Neural progenitor cell (in vitro differentiated cells): ENCODE measurements around the gene TTC31. TPM values are rescaled to one million over a fixed set of nuclear protein-coding genes. Genes with fewer than 3 reads are reported as not detected.
"Not testable (repeated sequence)": the region's sequence is repeated elsewhere in the genome, so short reads cannot be mapped to it uniquely, and the experiment has no call there.

ENCODE experiments used
- DNase-seq: peaks from one replicate; pipeline ENCODE4 v3.0.0-alpha.2; 2016; ENCODE audit warnings: low spot score
- H2AFZ ChIP-seq: fragments of 200-600 bp; sonication (generic); replicated peaks from 2 replicates; pipeline ENCODE4 v1.6.1; 2016; ENCODE audit warnings: antibody characterized with exemption
- H3F3A ChIP-seq: fragments of 200-600 bp; sonication (generic); 2 replicates; pipeline ENCODE4 v1.6.1; 2016; ENCODE audit warnings: antibody characterized with exemption, low read depth
- H3K27ac ChIP-seq: fragments of 200-600 bp; sonication (generic); 2 replicates; pipeline ENCODE4 v1.5.1; 2016; ENCODE audit warnings: mild to moderate bottlenecking
- H3K27me3 ChIP-seq: fragments of 200-600 bp; sonication (generic); 2 replicates; pipeline ENCODE4 v1.6.1; 2016; ENCODE audit warnings: mild to moderate bottlenecking, moderate library complexity
- H3K36me3 ChIP-seq: fragments of 200-600 bp; sonication (generic); 2 replicates; pipeline ENCODE4 v1.5.1; 2016
- H3K4me1 ChIP-seq: fragments of 200-600 bp; sonication (generic); 2 replicates; pipeline ENCODE4 v1.6.1; 2016; ENCODE audit warnings: mixed run types
- H3K4me2 ChIP-seq: fragments of 200-600 bp; sonication (generic); 2 replicates; pipeline ENCODE4 v1.6.1; 2016
- H3K4me3 ChIP-seq: fragments of 200-600 bp; sonication (generic); 2 replicates; pipeline ENCODE4 v1.5.1; 2016
- H3K79me2 ChIP-seq: fragments of 200-600 bp; sonication (generic); 2 replicates; pipeline ENCODE4 v1.6.1; 2016; ENCODE audit warnings: low read depth
- H3K9ac ChIP-seq: fragments of 200-600 bp; sonication (generic); 2 replicates; pipeline ENCODE4 v1.6.1; 2016
- H3K9me3 ChIP-seq: fragments of 200-600 bp; sonication (generic); 2 replicates; pipeline ENCODE4 v1.5.1; 2016; ENCODE audit warnings: low read depth
- H4K20me1 ChIP-seq: fragments of 200-600 bp; sonication (generic); 2 replicates; pipeline ENCODE4 v1.6.1; 2016; ENCODE audit warnings: low read depth
- H3K27ac Mint-ChIP-seq: 3 replicates; pipeline ENCODE4 v1.8.0; 2021; ENCODE audit warnings: mixed read lengths
- H3K27me3 Mint-ChIP-seq: 2 replicates; pipeline ENCODE4 v1.8.0; 2022; ENCODE audit warnings: low read depth, mild to moderate bottlenecking, inconsistent platforms, moderate library complexity, mixed read lengths; ENCODE audit not compliant: insufficient read depth
- H3K36me3 Mint-ChIP-seq: 3 replicates; pipeline ENCODE4 v1.8.0; 2021; ENCODE audit warnings: mixed read lengths
- H3K4me1 Mint-ChIP-seq: 3 replicates; pipeline ENCODE4 v1.8.0; 2021; ENCODE audit warnings: mixed read lengths
- H3K4me3 Mint-ChIP-seq: 3 replicates; pipeline ENCODE4 v1.8.0; 2021; ENCODE audit warnings: mild to moderate bottlenecking, moderate library complexity, mixed read lengths
- H3K9me3 Mint-ChIP-seq: 3 replicates; pipeline ENCODE4 v1.8.0; 2020; ENCODE audit warnings: mixed read lengths
- CTCF ChIP-seq: fragments of 200-600 bp; sonication (generic); IDR thresholded peaks from 2 replicates; pipeline ENCODE4 v1.5.1; 2017; ENCODE audit warnings: antibody characterized with exemption, mild to moderate bottlenecking
- EZH2 ChIP-seq: fragments of 200-600 bp; sonication (generic); IDR thresholded peaks from 2 replicates; pipeline ENCODE4 v1.6.1; 2017; ENCODE audit warnings: antibody characterized with exemption, mild to moderate bottlenecking, moderate library complexity
- EZH2phosphoT487 ChIP-seq: fragments of 200-600 bp; sonication (generic); IDR thresholded peaks from 2 replicates; pipeline ENCODE4 v1.6.1; 2017; ENCODE audit warnings: antibody characterized with exemption
- total RNA-seq: library from RNA; depleted of rRNA; stranded (reverse); fragments of >200 nt; gene quantifications from 2 replicates; pipeline ENCODE4 v1.2.3, GENCODE V29; 2015; ENCODE audit warnings: low replicate concordance

Gene TTC31
- total RNA-seq, 1 donor from 2014 or later: 22.6 TPM

- Histone ChIP-seq H4K20me1 (no peaks in the 10 kb centered on the region), H2AFZ (no peak overlapping the region), H3K9me3 (no peaks in the 10 kb centered on the region), H3F3A (peaks cover 31% of the 10 kb centered on the region), H3K27ac (no peak overlapping the region), H3K79me2 (peaks cover 28% of the 10 kb centered on the region), H3K36me3 (no peaks in the 10 kb centered on the region), H3K4me2 (no peak overlapping the region), H3K9ac (no peak overlapping the region), H3K4me1 (peaks cover 9% of the 10 kb centered on the region), H3K27me3 (no peaks in the 10 kb centered on the region), H3K4me3 (no peak overlapping the region)
- H3K4me3 Mint-ChIP-seq: peak overlapping the region; percentile 80
- peaks cover 23% of the 10 kb centered on the region for H3K4me1 Mint-ChIP-seq
- H3K36me3 Mint-ChIP-seq: peaks cover 12% of the 10 kb centered on the region
- no peak for DNase-seq
- no peak overlapping the region for H3K27ac Mint-ChIP-seq
- no peaks in the 10 kb centered on the region for H3K9me3 Mint-ChIP-seq
- no peak for TF ChIP-seq CTCF
- TF ChIP-seq EZH2: no peak
- TF ChIP-seq EZH2phosphoT487: no peak
- H3K27me3 Mint-ChIP-seq: peaks cover 15% of the 10 kb centered on the region
These were observed 20.7 kb upstream of the TTC31 start for GRCh38 chr2:74462054-74462785.

DNA sequence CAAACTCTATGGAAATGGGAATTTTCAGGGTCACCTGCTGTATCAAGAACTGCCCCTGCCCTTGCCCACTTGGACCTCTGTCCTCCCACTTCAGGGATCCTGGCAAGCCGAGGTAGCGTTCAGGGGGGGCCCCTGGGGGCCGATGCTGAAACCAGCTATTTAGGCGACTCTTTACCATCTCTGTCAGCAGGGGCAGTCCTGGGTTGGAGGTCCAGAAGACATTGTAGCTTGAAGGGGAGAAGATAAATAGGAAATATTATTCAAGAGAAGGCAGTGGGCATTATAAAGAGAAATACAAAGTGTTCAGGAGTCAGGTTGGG, 20.1 kb upstream of the TTC31 start:
- H3K27me3 Mint-ChIP-seq: peaks cover 15% of the 10 kb centered on the region
- peaks cover 12% of the 10 kb centered on the region for H3K36me3 Mint-ChIP-seq
- H3K79me2 ChIP-seq: peaks cover 28% of the 10 kb centered on the region
- no peaks in the 10 kb centered on the region for H3K27me3 ChIP-seq
- no peaks in the 10 kb centered on the region for H3K36me3 ChIP-seq
- no peak for DNase-seq
- H3K9ac ChIP-seq: no peak overlapping the region
- H3K4me2 ChIP-seq: no peak overlapping the region
- H3K9me3 Mint-ChIP-seq: no peaks in the 10 kb centered on the region
- no peak overlapping the region for H2AFZ ChIP-seq
- no peak overlapping the region for H3K27ac Mint-ChIP-seq
- H3K4me1 Mint-ChIP-seq: peaks cover 22% of the 10 kb centered on the region
- peaks cover 30% of the 10 kb centered on the region for H3F3A ChIP-seq
- H4K20me1 ChIP-seq: no peaks in the 10 kb centered on the region
- H3K27ac ChIP-seq: no peak overlapping the region
- H3K4me1 ChIP-seq: peaks cover 9% of the 10 kb centered on the region
- TF ChIP-seq EZH2 (no peak), EZH2phosphoT487 (no peak), CTCF (no peak)
- no peaks in the 10 kb centered on the region for H3K9me3 ChIP-seq
- peak overlapping the region; percentile 80 for H3K4me3 Mint-ChIP-seq
- no peak overlapping the region for H3K4me3 ChIP-seq

DNA sequence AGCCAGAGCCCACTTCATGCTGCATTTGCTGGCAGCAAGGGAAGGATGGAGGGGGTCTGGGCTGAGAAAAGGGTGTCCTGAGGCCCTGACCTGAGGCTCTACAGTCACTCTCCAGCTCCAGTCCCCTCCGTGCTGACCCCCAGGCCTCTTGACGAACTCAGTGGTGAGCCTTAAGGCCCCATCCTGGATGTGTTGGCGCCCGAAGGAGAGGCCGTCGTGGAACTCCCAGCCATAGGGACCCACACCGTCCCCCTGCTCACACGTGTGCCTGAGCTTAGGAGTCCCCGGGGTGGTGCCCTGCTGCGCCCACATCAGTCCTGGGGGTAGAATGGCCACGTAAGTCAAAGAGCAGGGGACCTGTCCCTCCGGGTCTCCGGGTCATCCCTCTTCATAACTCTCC, 18.5 kb upstream of the TTC31 start:
- Histone ChIP-seq H3K36me3 (no peaks in the 10 kb centered on the region), H3K4me2 (peak overlapping the region; percentile 90), H4K20me1 (no peaks in the 10 kb centered on the region), H3K9me3 (no peaks in the 10 kb centered on the region), H3K4me3 (peak overlapping the region; percentile 89), H3K27ac (no peak overlapping the region), H3K9ac (peak overlapping the region; percentile 68), H3K27me3 (no peaks in the 10 kb centered on the region), H3K4me1 (peaks cover 7% of the 10 kb centered on the region), H2AFZ (no peak overlapping the region), H3F3A (peaks cover 28% of the 10 kb centered on the region), H3K79me2 (peaks cover 19% of the 10 kb centered on the region)
- TF ChIP-seq EZH2phosphoT487 (no peak), EZH2 (no peak), CTCF (no peak)
- H3K27ac Mint-ChIP-seq: no peak overlapping the region
- peaks cover 12% of the 10 kb centered on the region for H3K36me3 Mint-ChIP-seq
- H3K9me3 Mint-ChIP-seq: no peaks in the 10 kb centered on the region
- H3K4me1 Mint-ChIP-seq: peaks cover 14% of the 10 kb centered on the region
- H3K4me3 Mint-ChIP-seq: peak overlapping the region; percentile 98
- DNase-seq: peak; percentile 23
- peaks cover 10% of the 10 kb centered on the region for H3K27me3 Mint-ChIP-seq

- not testable (repeated sequence) for H3K79me2 ChIP-seq, H3K9ac ChIP-seq, H3K9me3 Mint-ChIP-seq, H2AFZ ChIP-seq, H3K36me3 ChIP-seq, DNase-seq, H3K27ac ChIP-seq, H3K27me3 Mint-ChIP-seq, H3K27me3 ChIP-seq, H3K4me2 ChIP-seq, H3K4me3 ChIP-seq, H3K9me3 ChIP-seq, H3K27ac Mint-ChIP-seq, H4K20me1 ChIP-seq
- peak overlapping the region; percentile 72 for H3K4me3 Mint-ChIP-seq
- peaks cover 11% of the 10 kb centered on the region for H3K36me3 Mint-ChIP-seq
- peaks cover 17% of the 10 kb centered on the region for H3K4me1 Mint-ChIP-seq
- H3F3A ChIP-seq: peaks cover 33% of the 10 kb centered on the region
- peaks cover 11% of the 10 kb centered on the region for H3K4me1 ChIP-seq
These were observed 12.1 kb upstream of the TTC31 start for GRCh38 chr2:74470742-74471141.
